Pulmonary artery endothelial cell (primary cell): ENCODE results near the gene ABL1. TPM values are rescaled to one million over a fixed set of nuclear protein-coding genes. Genes with fewer than 3 reads are reported as not detected.

Experiments used
- DNase-seq: peaks from one replicate; pipeline ENCODE4 v3.0.0-alpha.2; 2011; ENCODE audit warnings: low read depth, low spot score
- total RNA-seq: library from RNA; depleted of rRNA; stranded (reverse); fragments of >200 nt; gene quantifications from 2 replicates; pipeline ENCODE4 v1.2.3, GENCODE V29; 2014

ABL1 gene
- total RNA-seq, 1 donor from 2014 or later: 59.5 TPM

GRCh38 chr9:130930804-130931349 is 95.8 kb downstream of the ABL1 start:
- no peak for DNase-seq

- no peak for DNase-seq
Observed at GRCh38 chr9:130931508-130932254, 96.6 kb downstream of the ABL1 start.

DNA sequence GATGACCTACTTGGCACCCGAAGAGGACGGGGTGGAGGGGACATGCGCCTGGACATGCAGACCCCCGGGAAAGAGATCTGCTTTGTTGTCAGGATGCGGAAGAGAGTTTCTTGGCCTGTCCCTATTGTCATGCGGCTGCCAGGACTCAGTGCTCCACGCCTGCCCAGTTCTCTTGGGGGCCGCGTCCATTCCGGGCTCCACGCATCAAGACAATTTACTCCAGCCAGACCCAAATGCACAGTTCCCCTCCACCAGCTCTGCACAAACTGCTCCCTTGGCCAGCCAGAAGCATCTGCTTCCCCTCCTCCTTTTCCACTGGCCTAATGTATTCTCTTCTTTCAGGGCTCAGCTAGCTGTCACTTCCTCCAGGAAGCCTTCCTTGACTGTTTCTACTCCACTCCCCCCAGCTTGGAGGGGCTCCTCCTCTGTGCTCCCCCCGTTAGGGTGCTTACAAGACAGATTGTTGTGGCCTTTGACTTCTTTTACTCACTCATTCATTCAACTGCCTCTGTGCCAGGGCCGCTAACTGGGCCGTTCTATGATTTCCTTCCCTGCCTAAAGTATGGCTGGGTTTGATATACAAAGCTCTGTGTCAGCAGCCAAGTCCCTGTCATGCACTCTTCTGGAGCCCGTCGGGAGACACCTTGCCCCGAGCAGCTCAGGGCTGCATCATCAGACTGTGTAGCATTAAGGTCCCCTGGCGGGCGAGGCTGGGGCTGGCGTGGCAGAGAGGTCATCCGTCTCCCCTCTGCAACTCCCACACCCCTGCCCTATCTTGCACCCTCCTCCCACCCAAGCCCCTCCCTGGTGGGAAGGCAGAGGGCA is 97.4 kb downstream of the ABL1 start:
- DNase-seq: no peak

DNA sequence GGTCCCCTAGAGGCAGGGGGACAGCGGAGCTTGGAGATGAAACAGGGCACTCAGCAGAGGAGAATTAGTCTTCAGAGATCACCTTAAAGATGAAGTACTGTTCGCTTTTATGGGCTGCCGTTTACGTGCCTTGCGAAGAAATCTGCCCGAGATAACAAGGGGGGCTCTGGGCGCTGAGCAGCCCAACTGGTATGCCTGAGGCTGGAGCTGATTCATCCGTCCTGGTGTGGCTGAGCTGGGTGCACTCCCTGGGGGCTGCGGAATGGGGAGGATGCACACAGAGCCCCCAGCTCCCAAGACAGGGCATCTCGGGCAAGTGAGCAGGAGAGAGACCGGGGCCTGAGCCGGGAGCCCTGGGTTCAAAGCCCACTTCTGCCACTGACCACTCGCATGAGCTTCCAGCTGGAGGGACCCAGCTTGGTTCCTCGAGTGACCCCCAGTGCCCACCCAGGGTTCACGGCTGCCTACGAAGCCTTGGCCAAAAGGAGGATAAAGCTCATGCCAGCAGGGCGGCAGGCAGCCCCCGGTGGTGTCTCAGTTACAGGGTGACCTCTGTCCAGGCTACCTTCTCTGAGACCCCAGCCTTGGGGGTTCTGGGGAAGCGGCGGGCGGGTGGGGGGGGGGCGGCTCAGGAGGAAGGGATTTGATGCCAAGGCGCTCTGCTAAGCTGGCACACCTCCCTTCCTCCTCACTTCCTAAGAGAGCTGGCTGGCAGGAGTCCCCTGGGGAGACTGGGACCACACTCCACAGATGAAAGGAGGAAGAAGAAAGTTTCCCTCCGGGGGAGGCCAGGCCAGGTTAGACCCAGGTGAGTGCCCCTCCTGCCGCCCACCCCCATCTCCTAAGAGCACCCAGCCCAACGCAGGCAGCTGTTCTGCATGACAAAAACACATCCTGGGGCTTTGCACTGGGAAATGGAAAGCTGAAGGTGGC is 98.3 kb downstream of the ABL1 start:
- no peak for DNase-seq

DNA sequence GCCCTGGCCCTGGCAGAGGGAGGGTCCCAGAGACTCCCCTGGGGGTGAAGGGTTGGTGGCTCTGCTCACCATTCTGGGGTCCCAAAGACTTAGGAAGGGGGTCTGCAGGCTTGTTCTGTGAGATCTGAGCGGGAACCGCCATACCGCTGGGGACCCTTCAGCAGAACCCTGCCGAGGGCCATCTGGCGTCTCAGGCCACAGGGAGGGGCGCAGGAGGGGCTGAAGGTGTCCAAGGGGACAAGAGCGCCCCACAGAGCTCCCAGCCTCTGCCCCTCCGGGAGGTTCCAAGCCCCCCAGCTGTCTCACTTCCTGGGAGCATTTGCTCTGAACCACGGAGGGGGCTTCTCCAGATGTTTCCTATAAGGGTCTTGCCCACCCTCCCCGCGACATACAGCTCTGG is 99.2 kb downstream of the ABL1 start:
- no peak for DNase-seq

DNA sequence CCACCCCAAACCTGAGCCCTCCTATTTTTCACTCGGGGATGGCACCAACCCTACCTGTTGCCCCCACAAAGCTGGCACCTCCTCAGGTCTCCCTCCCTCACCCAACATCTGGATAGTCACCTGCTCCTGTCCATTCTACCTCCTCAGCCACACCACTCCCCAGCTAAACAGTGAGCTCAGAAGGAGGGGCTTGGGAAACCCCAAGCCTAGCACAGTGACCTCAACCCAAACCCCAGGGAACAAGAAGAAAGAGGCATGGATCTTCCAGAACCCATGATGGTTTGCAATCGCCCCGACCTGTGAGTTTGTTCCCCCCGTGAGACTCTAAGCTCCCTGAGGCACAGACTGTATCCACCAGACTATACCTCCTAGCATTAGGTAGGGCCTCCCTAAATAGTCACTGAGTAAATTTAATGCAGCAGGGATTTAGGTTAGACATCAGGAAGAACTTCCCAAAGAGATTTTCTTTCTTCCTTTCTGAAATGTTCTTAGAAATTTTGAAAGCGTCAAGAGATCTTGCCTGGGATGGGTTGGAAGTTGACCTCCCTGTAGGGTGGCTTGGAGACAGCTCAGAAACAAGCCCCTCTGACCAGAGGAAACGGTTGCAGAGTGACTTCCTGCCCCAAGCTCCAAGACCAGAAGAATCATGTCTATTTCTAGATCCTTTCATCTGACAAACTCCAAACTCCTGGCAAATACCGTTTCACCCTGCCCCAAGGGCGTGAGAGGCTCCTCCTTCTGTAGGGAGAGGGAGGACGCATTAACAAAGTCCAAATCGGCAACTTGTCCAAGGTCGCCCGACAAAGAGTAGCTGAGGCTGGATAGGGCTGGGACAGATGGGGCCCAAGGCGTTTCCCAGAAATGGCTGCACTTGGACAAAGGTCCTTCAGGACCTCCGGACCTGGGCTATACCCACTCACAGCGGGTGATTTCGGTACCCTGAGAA is 99.9 kb downstream of the ABL1 start:
- DNase-seq: no peak

DNA sequence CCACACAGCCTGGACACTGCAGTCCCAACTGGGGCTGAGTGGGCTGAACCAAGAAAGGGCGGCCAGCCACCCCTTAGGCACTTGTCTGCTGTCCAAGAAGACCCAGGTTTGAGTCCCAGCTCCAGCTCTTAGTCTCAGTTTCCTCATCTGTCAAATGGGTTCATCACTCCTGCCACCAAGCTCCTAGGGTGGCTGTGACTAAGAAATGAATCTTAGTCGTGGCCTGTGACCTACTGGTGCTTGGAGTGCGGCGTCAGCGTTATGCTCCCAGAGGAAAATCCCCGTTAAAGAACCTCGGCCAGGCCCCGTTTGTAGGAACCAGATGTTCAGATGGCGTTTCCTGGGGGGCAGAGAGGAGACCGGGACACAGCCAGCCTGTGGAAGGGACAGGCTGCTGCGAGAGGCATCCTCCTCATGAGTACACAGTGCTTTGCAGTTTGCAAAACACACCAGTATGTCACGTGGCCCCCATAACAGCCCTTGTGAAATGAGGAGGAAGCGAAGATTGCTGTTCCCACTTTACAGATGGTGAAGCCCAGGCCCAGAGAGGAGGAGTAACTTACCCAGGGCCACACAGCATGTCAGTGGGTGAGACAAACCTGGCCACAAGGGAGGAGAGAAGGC is 100.7 kb downstream of the ABL1 start:
- no peak for DNase-seq

- DNase-seq: no peak
Observed at GRCh38 chr9:130936285-130937117, 101.4 kb downstream of the ABL1 start.

Other genes with a start within 250 kb of the ABL1 start
- under 0.01 TPM in 1 of 2 replicates, not detected in the other for gene PRDM12, start 170.7 kb upstream of the ABL1 start, total RNA-seq
- gene EXOSC2, start 141.5 kb upstream of the ABL1 start, total RNA-seq: 54.5 and 65.1 TPM in 2 replicates
- not detected in 2 replicates for gene QRFP, start 61.6 kb downstream of the ABL1 start, total RNA-seq
- gene FIBCD1, start 104.0 kb downstream of the ABL1 start, total RNA-seq: not detected in 2 replicates
- 0.07 TPM in 1 of 2 replicates, not detected in the other for gene LAMC3, start 173.9 kb downstream of the ABL1 start, total RNA-seq